ENCODE results near the gene MCCD1.

The MCCD1 gene

DNA sequence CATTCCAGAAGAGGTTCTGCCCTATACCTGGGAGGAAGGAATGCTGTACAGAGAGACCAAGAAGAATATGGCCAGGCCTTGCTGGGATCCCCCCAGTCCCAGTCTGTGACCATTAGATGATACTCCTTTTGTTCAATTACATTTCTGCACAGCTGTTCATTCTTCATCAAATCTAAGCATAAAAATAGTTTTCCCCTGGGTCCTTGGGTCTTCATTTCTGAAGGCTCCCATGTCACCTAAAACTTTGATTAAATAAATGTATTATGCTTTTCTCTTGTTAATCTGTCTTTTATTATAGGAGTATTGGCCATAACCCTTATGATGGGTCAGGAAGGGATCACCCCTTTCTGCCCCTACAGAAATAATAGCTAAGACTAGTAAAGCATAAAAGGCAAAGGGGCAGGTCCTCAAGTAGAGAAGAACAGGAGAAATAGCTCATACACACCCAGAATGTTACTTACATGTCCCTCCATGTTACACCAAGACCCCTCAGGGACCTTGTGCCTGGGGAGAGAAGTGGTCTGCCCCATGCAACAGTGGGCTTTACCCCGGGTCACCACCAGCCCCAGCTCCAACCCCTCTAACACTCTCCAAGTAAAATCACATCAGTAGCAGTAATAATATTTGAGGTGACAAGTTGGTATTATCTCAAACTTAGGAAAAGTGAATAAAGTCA is 41.2 kb downstream of the MCCD1 start:
- no peak for DNase-seq (ENCODE audit: low read depth in 2 of 2)

DNA sequence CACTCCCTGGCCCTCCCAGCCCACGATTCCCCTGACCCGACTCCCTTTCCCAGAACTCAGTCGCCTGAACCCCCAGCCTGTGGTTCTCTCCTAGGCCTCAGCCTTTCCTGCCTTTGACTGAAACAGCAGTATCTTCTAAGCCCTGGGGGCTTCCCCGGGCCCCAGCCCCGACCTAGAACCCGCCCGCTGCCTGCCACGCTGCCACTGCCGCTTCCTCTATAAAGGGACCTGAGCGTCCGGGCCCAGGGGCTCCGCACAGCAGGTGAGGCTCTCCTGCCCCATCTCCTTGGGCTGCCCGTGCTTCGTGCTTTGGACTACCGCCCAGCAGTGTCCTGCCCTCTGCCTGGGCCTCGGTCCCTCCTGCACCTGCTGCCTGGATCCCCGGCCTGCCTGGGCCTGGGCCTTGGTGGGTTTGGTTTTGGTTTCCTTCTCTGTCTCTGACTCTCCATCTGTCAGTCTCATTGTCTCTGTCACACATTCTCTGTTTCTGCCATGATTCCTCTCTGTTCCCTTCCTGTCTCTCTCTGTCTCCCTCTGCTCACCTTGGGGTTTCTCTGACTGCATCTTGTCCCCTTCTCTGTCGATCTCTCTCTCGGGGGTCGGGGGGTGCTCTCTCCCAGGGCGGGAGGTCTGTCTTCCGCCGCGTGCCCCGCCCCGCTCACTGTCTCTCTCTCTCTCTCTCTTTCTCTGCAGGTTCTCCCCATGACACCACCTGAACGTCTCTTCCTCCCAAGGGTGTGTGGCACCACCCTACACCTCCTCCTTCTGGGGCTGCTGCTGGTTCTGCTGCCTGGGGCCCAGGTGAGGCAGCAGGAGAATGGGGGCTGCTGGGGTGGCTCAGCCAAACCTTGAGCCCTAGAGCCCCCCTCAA is 43.5 kb downstream of the MCCD1 start, which contains the start of gene LTA:
TSS of gene LTA (plus strand) at position 249 of the 871 bp plus-strand sequence. CDS start at position 703, 454 bp downstream.
- no peak for DNase-seq (ENCODE audit: low read depth in 2 of 2)

DNA sequence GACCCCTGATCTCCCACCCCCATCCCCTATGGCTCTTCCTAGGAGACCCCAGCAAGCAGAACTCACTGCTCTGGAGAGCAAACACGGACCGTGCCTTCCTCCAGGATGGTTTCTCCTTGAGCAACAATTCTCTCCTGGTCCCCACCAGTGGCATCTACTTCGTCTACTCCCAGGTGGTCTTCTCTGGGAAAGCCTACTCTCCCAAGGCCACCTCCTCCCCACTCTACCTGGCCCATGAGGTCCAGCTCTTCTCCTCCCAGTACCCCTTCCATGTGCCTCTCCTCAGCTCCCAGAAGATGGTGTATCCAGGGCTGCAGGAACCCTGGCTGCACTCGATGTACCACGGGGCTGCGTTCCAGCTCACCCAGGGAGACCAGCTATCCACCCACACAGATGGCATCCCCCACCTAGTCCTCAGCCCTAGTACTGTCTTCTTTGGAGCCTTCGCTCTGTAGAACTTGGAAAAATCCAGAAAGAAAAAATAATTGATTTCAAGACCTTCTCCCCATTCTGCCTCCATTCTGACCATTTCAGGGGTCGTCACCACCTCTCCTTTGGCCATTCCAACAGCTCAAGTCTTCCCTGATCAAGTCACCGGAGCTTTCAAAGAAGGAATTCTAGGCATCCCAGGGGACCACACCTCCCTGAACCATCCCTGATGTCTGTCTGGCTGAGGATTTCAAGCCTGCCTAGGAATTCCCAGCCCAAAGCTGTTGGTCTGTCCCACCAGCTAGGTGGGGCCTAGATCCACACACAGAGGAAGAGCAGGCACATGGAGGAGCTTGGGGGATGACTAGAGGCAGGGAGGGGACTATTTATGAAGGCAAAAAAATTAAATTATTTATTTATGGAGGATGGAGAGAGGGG is 44.7 kb downstream of the MCCD1 start:
- DNase-seq (ENCODE audit: low read depth in 2 of 2), result no peak

DNA sequence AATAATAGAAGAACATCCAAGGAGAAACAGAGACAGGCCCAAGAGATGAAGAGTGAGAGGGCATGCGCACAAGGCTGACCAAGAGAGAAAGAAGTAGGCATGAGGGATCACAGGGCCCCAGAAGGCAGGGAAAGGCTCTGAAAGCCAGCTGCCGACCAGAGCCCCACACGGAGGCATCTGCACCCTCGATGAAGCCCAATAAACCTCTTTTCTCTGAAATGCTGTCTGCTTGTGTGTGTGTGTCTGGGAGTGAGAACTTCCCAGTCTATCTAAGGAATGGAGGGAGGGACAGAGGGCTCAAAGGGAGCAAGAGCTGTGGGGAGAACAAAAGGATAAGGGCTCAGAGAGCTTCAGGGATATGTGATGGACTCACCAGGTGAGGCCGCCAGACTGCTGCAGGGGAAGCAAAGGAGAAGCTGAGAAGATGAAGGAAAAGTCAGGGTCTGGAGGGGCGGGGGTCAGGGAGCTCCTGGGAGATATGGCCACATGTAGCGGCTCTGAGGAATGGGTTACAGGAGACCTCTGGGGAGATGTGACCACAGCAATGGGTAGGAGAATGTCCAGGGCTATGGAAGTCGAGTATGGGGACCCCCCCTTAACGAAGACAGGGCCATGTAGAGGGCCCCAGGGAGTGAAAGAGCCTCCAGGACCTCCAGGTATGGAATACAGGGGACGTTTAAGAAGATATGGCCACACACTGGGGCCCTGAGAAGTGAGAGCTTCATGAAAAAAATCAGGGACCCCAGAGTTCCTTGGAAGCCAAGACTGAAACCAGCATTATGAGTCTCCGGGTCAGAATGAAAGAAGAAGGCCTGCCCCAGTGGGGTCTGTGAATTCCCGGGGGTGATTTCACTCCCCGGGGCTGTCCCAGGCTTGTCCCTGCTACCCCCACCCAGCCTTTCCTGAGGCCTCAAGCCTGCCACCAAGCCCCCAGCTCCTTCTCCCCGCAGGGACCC is 45.6 kb downstream of the MCCD1 start:
- DNase-seq (ENCODE audit: low read depth in 2 of 2), result no peak

DNA sequence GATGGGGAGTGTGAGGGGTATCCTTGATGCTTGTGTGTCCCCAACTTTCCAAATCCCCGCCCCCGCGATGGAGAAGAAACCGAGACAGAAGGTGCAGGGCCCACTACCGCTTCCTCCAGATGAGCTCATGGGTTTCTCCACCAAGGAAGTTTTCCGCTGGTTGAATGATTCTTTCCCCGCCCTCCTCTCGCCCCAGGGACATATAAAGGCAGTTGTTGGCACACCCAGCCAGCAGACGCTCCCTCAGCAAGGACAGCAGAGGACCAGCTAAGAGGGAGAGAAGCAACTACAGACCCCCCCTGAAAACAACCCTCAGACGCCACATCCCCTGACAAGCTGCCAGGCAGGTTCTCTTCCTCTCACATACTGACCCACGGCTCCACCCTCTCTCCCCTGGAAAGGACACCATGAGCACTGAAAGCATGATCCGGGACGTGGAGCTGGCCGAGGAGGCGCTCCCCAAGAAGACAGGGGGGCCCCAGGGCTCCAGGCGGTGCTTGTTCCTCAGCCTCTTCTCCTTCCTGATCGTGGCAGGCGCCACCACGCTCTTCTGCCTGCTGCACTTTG is 46.7 kb downstream of the MCCD1 start, which contains the start of gene TNF:
TSS of gene TNF (plus strand) at position 231 of the 567 bp plus-strand sequence. CDS start at position 408, 177 bp downstream.
- peak in 1 of 2 donors; percentile 78 for DNase-seq (ENCODE audit: low read depth in 2 of 2)

DNA sequence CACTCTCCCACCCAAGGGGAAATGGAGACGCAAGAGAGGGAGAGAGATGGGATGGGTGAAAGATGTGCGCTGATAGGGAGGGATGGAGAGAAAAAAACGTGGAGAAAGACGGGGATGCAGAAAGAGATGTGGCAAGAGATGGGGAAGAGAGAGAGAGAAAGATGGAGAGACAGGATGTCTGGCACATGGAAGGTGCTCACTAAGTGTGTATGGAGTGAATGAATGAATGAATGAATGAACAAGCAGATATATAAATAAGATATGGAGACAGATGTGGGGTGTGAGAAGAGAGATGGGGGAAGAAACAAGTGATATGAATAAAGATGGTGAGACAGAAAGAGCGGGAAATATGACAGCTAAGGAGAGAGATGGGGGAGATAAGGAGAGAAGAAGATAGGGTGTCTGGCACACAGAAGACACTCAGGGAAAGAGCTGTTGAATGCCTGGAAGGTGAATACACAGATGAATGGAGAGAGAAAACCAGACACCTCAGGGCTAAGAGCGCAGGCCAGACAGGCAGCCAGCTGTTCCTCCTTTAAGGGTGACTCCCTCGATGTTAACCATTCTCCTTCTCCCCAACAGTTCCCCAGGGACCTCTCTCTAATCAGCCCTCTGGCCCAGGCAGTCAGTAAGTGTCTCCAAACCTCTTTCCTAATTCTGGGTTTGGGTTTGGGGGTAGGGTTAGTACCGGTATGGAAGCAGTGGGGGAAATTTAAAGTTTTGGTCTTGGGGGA is 47.4 kb downstream of the MCCD1 start:
- no peak for DNase-seq (ENCODE audit: low read depth in 2 of 2)

DNA sequence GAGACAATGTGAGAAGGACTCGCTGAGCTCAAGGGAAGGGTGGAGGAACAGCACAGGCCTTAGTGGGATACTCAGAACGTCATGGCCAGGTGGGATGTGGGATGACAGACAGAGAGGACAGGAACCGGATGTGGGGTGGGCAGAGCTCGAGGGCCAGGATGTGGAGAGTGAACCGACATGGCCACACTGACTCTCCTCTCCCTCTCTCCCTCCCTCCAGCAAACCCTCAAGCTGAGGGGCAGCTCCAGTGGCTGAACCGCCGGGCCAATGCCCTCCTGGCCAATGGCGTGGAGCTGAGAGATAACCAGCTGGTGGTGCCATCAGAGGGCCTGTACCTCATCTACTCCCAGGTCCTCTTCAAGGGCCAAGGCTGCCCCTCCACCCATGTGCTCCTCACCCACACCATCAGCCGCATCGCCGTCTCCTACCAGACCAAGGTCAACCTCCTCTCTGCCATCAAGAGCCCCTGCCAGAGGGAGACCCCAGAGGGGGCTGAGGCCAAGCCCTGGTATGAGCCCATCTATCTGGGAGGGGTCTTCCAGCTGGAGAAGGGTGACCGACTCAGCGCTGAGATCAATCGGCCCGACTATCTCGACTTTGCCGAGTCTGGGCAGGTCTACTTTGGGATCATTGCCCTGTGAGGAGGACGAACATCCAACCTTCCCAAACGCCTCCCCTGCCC is 48.3 kb downstream of the MCCD1 start:
- no peak for DNase-seq (ENCODE audit: low read depth in 2 of 2)

DNA sequence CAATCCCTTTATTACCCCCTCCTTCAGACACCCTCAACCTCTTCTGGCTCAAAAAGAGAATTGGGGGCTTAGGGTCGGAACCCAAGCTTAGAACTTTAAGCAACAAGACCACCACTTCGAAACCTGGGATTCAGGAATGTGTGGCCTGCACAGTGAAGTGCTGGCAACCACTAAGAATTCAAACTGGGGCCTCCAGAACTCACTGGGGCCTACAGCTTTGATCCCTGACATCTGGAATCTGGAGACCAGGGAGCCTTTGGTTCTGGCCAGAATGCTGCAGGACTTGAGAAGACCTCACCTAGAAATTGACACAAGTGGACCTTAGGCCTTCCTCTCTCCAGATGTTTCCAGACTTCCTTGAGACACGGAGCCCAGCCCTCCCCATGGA is 48.8 kb downstream of the MCCD1 start:
- no peak for DNase-seq (ENCODE audit: low read depth in 2 of 2)

DNA sequence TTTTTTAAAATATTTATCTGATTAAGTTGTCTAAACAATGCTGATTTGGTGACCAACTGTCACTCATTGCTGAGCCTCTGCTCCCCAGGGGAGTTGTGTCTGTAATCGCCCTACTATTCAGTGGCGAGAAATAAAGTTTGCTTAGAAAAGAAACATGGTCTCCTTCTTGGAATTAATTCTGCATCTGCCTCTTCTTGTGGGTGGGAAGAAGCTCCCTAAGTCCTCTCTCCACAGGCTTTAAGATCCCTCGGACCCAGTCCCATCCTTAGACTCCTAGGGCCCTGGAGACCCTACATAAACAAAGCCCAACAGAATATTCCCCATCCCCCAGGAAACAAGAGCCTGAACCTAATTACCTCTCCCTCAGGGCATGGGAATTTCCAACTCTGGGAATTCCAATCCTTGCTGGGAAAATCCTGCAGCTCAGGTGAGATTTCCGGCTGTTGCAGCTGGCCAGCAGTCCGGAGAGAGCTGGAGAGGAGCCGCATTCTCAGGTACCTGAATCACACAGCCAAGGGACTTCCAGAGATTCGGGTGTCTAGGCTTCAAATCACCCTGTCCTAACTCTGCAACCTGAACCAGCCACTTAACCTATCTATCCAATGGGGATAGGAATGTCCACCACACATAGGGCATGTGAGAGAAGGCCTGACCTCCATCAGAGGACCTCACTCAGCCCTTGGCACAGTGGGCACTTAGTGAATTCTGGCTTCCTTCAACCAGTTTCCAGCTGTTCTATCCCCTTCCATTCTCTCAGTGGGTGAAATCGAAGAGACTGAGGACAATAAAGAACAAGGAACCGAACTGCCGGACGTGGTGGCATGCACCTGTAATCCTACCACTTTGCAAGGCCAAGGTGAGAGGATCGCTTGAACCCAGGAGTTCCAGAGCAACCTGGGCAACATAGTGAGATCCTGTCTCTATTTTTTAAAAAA is 49.7 kb downstream of the MCCD1 start:
- DNase-seq (ENCODE audit: low read depth in 2 of 2), result no peak

DNA sequence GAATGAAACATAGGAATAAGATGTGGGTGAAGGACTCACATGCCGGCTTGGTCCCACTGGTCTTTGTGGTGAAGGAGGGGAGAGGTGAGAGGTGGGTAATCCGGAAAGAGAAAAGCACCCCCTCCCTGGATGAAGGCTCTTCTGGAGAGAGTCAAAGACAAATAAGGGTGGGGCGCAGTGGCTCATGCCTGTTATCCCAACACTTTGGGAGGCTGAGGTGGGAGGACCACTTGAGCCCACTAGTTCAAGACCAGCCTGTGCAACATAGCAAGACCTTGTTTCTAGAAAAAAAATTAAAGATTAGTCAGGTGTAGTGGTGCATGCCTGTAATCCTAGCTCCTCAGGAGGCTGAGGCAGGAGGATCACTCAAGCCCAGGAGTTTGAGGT is 50.4 kb downstream of the MCCD1 start:
- no peak for DNase-seq (ENCODE audit: low read depth in 2 of 2)

Measured in activated CD8-positive, alpha-beta memory T cell treated with anti-CD3 and anti-CD28 coated beads for 4 hours (primary cell).